ENCODE data around the gene PAH. TPM values are rescaled to one million over a fixed set of nuclear protein-coding genes. Genes with fewer than 3 reads are reported as not detected.

The PAH gene
- total RNA-seq (2014; rRNA removed; shearing (Covaris generic)), result not detected in 2 replicates
- polyA plus RNA-seq (2014; cell fraction: nucleus; rRNA removed), result not detected in 2 replicates

DNA sequence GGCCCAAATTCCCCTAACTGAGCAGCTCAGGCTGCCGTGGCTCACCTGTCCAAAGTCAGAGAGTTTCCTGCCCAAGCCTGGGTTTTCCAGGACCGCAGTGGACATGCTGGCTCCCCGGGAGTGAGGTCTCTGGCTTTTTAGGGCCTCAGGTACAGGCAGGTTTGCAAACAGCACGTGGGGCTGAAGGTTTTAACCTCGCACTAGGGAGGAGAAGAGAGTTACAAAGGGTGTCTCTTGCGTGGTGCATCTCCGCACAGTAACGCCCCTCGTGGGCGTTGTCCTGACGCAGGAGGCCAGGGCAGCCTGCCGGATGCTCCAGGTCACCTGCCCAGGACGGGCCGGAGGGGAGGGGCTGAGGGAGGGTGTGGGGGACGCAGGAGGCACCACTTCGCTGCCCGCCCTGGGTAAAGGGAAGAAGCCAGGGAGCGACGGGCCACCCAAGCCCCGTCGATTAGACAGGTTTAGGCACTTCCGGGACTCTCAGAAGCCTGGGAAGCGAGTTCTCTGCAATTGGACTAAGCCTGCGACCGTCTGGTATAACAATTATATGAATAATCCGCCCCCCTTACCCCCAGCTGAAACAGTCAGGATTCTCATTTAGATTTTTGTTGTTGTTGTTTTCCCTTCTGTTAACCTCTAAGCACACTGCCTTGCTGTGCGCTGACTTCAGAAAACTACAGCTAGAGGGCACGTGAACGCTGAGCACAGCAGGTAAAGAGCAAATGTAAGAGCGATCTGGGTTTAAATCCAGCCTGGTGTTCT is at the start of gene PAH:
PAH (minus strand) TSS at position 219 of the 762 bp plus-strand sequence; CDS start at position 105, 114 bp downstream.
- DNase-seq (ENCODE audit: extremely low read depth, low read depth), result no peak

DNA sequence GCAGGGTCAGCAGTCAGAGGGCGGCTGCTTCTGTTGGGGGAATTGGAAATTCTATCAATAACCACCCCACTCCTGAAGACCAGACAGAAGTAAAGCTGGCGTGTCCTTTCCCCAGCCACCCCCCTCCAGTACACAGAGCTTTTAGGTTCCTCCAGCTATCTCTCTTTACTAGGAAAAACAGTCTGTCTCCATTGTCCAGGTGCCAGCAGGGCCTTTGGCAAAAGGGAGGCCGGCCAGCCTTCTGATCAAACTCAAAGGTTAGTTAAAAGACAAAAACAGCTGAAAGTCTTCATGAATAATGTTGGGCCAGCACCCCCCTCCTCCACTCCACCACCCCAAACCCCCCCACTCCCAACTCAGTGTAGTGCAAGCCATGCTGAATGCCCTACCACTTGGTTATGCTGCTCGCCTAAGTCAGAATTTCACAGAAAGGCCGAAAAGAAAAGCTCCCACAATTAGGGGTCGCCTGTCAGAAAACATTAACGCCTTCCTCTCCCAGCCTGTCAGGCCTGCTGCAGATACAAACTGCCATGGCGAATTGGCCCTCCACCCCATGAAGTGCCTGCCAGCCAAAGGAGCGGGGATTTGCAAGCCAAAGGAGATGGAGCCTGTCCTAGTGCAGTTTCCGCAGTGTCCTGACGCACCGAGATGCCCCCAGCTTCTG is 49.3 kb upstream of the PAH start:
- DNase-seq (ENCODE audit: extremely low read depth, low read depth), result no peak

DNA sequence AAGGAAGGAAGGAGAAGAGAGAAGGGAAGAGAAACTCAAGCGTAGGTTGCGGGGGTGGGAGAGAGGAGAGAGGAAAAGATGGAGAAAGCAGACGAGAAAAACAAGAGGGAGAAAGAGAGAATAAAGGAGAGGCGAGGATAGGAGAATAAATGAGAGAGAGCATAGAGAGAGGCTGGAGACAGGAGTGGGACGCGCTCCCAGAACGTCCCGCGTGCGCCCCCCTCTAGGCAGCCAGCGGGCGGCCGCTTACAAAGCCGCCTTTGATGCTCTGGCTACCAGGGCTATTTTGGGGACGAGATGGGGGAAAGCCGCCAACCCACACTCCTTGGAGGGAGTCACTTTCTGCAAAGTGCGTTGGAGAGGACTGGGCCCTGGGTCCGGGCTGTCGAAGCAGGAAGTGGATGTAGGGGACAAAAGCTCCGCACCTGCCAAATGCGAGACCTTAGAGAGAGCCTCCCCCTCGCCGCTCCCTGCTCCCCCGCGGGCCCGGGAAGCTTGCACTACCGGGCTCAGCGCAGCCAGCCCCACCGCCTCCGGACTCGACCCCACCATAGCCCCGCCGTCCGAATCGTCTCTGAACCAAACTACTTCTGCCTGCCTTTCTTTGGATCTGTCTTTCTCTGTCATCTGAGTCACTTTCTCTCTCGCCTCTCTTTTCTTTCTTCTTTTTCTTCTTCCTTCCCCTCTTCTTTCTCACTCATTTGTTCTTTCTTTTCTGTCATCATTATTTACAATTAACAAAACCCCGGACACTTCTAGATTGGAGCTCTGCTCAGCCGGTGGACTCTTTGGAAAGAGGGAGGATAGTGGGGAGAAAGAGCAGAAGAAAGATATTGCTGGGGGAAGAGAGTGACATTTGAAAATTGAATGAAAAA is 48.5 kb upstream of the PAH start:
- no peak for DNase-seq (ENCODE audit: extremely low read depth, low read depth)

DNA sequence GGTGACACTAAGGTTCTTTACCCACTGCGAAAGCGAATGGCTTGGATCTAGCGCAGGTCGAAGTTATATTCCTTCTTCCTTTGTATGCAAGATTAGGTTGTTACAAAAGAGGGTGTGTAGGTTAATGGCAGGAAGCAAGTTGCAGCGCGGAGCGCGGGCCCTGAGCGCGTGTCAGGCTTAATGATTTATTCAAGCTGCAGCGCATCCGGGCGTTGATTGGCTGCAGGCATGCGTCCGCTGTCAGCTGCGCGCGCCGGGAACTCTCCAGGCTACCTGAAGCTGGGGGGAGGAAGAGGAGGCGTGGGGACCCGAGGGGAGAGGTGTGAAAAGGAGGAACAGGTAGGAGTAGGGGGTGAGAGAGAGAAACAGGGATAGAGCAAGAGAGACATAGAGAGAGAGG is 47.8 kb upstream of the PAH start:
- DNase-seq (ENCODE audit: extremely low read depth, low read depth), result no peak

DNA sequence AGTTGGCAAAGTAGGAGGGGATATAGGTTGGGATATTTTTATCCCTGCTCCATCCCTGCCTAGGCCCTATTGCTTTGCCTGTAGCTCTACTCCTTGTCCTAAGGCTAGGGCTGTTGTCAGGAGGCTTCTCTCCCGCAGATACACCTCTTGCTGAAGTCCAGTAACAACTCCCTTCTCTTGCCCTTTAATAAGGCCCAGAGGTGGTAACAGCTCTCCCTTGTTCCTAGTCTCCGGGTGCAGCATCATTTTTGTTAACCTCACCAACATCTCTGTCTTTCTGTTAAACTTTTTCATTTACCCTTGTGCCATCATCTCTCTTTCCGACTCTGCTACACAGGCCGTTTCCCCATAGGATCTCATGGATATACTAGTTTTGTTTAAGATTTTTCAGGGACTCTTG is 46.8 kb upstream of the PAH start:
- no peak for DNase-seq (ENCODE audit: extremely low read depth, low read depth)

DNA sequence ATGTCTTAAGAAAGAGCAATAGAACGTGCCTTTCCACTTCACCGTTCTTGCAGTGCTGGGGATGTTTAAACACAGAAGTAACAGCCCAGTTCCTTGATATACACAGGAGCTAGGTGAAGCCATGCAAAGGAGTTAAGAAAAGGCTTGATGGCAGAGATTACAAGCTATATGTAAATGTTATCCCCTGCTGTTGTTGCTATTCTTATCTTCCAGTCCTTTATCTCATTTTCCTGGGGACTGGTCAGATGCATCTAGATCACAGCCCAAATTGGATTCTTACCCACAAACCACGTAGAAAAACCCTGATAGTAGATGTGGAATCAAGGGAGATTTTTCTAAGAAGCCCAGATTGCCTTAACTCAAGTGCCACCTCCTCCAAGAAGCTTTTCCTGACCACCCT is 45.9 kb upstream of the PAH start:
- DNase-seq (ENCODE audit: extremely low read depth, low read depth), result no peak

DNA sequence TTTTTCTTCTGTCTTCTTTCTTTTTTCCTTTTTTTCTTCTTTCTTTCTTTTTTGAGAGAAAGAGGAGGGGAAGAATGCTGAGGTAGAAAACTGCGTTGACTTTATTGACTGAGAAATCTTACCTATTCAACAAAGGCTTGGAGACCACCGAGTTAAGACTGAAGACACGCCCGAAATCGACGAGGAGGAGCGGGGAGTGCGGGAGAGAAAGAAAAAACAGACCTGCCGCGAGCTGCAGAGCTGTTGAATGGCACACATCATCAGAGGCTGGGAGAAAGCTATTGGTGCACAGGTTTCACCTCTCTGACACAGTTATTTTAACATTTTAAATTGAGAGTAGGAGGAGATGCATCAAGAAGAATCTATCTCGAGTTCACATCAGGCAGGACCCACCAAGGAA is 45.5 kb upstream of the PAH start:
- DNase-seq (ENCODE audit: extremely low read depth, low read depth), result no peak

DNA sequence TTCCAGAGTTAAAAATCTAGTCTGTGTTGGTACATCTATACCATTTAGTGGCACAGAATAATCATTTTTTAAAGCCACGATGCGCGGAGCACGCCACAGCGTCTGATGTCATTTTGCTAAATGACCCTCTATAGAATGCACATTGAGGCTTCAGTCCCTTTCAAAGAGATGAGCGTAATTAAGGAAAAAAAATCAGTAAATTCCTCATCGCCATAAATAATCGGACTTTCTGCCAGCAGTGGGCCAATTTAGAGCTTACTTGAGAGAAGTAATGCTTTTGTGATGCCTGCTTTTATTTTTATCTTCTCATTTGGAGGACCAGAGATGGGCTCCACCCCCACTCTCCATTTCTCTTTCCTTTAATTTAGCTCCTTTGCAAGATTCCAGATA is 44.4 kb upstream of the PAH start:
- DNase-seq (ENCODE audit: extremely low read depth, low read depth), result no peak

DNA sequence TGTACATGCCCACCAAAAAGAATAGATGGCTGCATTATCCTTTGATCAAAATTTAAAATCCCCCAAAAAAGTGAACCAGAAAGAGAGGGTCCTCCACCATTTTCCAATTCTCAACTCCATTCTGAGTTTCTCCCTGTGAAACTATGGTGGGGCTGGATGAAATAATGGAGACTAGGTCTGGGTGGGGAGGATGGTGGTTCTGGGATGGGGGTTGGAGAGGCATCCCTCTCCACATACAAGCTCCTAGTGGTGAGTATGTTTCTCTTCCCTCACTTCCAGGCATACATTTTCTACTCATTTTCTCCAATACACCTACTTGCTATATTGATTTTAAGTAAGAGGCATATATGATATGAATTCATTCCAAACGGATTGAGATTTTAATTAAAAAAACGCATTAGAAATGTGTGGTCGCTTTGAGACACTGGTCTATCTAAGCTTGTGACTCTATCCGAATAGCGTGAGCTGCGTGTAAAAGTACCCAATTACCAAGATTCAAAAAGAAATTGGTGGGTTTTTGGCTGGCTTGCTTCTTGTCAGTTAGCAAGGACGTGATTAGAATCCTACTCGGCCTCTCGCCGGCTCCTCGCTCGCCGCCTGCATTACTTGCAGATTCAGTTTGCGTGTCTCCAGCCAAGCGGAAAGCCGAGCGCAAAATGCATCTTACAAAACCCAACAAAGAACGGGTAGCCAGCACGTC is 43.9 kb upstream of the PAH start:
- DNase-seq (ENCODE audit: extremely low read depth, low read depth), result no peak

DNA sequence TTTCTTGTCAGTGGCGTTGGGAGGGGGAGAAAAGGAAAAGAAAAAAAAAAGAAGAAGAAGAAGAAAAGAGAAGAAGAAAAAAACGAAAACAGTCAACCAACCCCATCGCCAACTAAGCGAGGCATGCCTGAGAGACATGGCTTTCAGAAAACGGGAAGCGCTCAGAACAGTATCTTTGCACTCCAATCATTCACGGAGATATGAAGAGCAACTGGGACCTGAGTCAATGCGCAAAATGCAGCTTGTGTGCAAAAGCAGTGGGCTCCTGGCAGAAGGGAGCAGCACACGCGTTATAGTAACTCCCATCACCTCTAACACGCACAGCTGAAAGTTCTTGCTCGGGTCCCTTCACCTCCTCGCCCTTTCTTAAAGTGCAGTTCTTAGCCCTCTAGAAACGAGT is 42.3 kb upstream of the PAH start:
- DNase-seq (ENCODE audit: extremely low read depth, low read depth), result no peak

DNA sequence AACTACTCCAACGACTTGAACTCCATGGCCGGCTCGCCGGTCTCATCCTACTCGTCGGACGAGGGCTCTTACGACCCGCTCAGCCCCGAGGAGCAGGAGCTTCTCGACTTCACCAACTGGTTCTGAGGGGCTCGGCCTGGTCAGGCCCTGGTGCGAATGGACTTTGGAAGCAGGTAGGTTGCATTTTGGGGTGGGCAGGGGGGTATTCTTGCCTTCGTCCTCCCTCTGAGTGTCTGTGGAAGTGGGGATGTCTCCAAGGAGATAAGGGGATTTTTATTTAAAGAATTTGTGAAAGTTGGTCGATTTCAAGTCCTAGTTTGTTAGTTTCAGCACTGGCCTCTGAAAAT is 41.8 kb upstream of the PAH start:
- no peak for DNase-seq (ENCODE audit: extremely low read depth, low read depth)

DNA sequence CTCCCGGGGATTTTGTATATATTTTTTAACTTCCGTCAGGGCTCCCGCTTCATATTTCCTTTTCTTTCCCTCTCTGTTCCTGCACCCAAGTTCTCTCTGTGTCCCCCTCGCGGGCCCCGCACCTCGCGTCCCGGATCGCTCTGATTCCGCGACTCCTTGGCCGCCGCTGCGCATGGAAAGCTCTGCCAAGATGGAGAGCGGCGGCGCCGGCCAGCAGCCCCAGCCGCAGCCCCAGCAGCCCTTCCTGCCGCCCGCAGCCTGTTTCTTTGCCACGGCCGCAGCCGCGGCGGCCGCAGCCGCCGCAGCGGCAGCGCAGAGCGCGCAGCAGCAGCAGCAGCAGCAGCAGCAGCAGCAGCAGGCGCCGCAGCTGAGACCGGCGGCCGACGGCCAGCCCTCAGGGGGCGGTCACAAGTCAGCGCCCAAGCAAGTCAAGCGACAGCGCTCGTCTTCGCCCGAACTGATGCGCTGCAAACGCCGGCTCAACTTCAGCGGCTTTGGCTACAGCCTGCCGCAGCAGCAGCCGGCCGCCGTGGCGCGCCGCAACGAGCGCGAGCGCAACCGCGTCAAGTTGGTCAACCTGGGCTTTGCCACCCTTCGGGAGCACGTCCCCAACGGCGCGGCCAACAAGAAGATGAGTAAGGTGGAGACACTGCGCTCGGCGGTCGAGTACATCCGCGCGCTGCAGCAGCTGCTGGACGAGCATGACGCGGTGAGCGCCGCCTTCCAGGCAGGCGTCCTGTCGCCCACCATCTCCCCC is 41.2 kb upstream of the PAH start:
- DNase-seq (ENCODE audit: extremely low read depth, low read depth), result no peak

DNA sequence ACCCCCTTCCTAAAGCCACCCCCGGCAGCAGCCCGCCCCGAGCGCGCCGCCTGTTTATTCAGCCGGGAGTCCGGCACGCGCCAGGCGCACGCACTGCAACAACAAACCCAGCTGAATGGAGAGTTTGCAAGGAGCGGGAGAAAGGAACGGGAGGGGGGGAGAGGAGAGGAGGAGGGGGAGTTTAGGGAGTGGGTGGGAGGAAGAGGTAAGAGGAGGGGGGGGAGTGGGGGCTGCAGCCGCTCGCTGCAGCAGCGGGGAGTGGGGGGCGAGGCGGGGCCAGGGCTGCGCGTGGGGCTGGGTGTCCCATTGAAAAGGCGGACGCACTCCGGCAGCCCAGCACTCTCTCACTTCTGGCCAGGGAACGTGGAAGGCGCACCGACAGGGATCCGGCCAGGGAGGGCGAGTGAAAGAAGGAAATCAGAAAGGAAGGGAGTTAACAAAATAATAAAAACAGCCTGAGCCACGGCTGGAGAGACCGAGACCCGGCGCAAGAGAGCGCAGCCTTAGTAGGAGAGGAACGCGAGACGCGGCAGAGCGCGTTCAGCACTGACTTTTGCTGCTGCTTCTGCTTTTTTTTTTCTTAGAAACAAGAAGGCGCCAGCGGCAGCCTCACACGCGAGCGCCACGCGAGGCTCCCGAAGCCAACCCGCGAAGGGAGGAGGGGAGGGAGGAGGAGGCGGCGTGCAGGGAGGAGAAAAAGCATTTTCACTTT is 40.5 kb upstream of the PAH start, which contains the start of gene ASCL1:
ASCL1 (plus strand) TSS at position 336 of the 712 bp plus-strand sequence. CDS start 571 bp downstream, outside the sequence.
- no peak for DNase-seq (ENCODE audit: extremely low read depth, low read depth)

DNA sequence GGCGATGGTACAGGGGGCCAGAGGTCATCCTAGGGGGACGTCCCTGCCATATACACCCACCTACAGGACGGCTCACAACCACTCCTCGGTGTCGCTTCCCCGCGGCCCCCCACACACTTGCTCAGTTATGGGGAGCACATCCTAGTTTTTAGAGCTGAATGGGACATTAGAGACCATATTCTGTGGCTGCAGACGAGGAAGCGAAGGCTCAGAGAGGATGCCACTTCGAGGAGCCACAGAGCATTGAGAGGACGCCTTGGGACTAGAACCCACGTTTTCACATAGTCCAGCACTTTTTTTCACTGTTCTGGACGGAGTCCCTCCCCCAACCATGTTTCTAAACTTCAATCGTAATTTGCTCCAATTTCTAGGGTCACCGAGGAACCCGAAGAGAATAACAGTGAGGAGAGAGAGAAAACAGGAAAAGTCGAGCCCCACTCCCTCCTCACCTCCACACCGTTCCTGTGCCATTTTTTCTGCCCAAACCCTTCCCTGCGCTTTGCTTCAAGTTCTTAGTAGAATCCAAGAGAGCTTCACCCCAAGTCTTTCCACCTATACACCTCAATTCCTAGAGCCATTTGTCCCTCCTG is 39.8 kb upstream of the PAH start:
- DNase-seq (ENCODE audit: extremely low read depth, low read depth), result no peak

DNA sequence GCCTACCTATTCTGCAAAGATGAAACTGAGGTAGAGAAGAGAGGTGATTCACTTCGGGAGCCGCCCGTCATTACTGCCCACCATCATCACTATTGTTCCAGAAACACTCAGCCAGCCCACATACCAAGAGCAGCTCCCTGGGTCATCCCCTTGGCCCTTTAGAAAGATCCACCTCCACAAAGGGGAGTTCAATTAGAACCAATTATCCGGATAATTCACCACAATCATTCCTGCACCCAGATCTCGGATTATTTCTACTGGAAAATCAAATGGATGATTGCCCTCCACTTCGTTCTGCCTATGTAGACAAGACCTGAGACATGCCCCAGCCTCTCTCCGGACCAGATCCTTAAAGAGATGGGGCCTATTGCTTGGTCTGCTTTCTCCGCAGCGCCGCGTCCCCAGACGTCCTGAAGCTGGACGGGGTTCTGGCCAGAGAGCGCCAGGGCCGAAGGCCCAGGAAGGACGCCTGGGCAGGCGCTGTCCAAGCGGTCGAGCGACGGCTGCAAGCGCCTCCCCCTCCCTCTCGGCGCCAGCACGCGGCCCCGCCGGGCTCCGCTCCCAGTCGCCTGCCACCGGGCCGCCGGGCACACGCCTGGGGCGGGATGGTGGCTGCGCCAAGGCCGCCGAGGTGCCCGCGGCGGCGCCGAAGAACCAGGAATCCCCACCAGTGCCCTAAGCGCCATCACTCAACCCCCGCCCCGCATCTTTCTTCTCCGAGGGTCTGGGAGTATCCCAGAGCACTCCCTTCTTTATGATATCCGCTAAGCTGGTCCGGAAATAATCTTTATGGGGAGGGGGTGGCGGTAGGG is 39.1 kb upstream of the PAH start:
- DNase-seq (ENCODE audit: extremely low read depth, low read depth), result no peak

DNA sequence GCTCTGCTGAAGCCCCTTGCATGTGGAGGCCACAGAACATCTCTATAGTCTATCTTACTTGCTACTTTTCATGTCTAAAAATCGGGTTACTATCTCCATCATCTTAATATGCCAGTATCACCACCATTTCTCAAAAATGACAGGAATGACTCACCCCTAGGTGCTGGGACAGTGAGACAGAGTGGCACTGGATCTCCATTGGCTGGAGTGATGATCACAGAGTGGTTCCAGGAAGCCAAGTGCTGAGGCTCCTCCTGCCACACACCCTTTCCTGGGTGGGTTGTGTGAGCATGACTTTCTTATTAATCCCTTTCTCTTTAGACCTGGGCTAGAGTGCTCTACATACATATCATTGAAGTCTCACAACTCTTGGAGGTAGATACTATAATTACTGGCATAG is 37.1 kb upstream of the PAH start:
- DNase-seq (ENCODE audit: extremely low read depth, low read depth), result no peak

DNA sequence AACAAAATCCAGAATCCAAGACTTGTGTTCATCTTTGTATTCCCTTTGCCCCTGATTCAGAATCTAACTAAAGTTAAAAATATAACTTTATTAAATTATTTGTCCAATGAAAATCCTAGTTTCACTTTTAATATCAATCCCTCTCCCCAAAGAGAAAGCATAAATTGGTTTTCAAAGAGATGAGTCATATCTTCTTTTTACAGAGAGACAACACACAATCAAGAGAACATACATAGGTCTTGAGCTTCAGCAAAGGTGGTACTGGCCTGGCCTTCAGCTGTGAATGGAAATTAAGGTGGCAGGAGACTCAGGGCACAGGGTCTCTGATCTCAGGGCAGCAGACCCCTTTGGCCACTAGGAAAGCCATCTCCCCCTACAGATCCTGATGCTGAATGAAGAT is 36.2 kb upstream of the PAH start:
- DNase-seq (ENCODE audit: extremely low read depth, low read depth), result no peak

DNA sequence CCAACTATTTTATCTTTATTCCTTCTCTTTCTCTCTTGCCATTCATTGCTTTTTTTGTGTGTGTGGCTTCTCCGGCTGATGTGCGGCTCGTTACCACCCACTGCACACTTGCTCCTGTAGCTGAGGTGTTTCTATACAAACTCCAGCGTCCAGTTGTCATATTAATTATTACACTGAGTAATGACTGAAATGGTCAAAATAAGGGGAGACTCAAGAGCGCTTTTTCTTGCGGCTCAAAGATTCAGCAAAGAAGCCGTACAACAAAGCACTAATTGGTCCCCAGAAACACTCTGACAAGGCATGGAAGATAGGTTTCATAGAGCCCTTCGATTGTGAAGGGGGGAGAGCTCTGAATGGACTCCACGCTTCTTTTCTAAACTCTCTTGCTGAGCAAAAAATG is 34.8 kb upstream of the PAH start:
- DNase-seq (ENCODE audit: extremely low read depth, low read depth), result no peak
